ENCODE data around the gene MTCL3.

- TF ChIP-seq GATA3 (IDR thresholded peaks at IDR 0.05; ENCODE audit: borderline replicate concordance): no peak
- TF ChIP-seq POLR2A (IDR thresholded peaks at IDR 0.05; ENCODE audit: low read length): no peak
- no peak for TF ChIP-seq REST (IDR thresholded peaks at IDR 0.05)
- TF ChIP-seq TP53 (CRISPR knock-in tag; IDR thresholded peaks at IDR 0.05): no peak
- no peak for TF ChIP-seq CTCF (IDR thresholded peaks at IDR 0.05)
- TF ChIP-seq ZFP36 (IDR thresholded peaks at IDR 0.05; ENCODE audit: borderline replicate concordance, partially characterized antibody): no peak
- TF ChIP-seq MYC (IDR thresholded peaks at IDR 0.05; ENCODE audit: borderline replicate concordance, low read length): no peak
- no peak for TF ChIP-seq EP300 (IDR thresholded peaks at IDR 0.05)
- no peak for TF ChIP-seq SMC3 (IDR thresholded peaks at IDR 0.05)
- no peak for TF ChIP-seq CHD4 (IDR thresholded peaks at IDR 0.05; ENCODE audit: borderline replicate concordance)
- TF ChIP-seq MAZ (IDR thresholded peaks at IDR 0.05; ENCODE audit: borderline replicate concordance, low read depth, low read length): no peak
- no peak for TF ChIP-seq SREBF2 (IDR thresholded peaks at IDR 0.05)
These were observed 82.5 kb downstream of the MTCL3 start for GRCh38 chr6:127436578-127437110.
